Measurements from ENCODE around the gene ATRNL1.
A peak's percentile ranks its signal among the peaks of the same experiment; 100 is the strongest.
"Not testable (repeated sequence)": the region's sequence is repeated elsewhere in the genome, so short reads cannot be mapped to it uniquely, and the experiment has no call there.

ATRNL1 gene

DNA sequence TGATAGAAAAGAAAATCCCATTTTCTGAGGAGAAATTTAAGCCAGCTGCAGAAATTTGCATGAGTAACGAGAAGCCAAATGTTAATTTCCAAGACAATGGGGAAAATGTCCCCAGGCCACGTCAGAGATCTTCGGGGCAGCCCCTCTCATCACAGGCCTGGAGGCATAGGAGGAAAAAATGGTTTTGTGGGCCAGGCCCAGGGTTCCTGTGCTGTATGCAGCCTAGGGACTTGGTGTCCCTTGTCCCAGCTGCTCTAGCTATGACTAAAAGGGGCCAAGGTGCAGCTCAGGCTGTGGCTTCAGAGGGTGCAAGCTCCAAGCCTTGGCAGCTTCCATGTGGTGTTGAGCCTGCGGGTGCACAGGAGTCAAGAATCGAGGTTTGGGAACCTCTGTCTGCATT, 12.2 kb downstream of the ATRNL1 start:
- H3K27ac Mint-ChIP-seq; DNase-seq; H3K4me1 Mint-ChIP-seq (ENCODE audit: low read depth); H3K36me3 Mint-ChIP-seq (ENCODE audit: low read depth); H3K4me3 Mint-ChIP-seq: not testable (repeated sequence)
- peaks cover 13% of the 10 kb centered on the region for H3K9me3 Mint-ChIP-seq
- peaks cover 46% of the 10 kb centered on the region for H3K27me3 Mint-ChIP-seq

DNA sequence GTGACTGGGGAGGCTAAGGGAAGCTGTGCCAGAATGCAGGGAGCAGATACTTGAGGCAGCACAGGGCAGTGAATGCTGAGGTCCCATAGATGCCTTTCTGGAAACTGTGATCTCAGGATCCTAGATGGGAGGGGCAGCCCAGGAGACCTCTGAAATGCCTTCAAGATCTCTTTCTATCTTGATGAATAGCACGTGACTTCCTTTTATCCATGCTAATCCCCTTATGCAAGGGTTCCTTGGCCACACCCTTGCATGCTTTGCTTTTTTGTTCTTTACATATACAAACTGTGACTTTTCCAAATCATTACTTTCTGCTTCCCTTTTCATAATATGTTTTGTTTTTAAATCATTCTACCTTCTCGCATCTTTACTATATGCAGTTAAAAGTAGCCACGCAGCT, 14.7 kb downstream of the ATRNL1 start:
- DNase-seq, result no peak
- Mint-ChIP-seq H3K27ac (no peak overlapping the region), H3K27me3 (peaks cover 39% of the 10 kb centered on the region), H3K9me3 (peaks cover 11% of the 10 kb centered on the region), H3K4me3 (no peak overlapping the region), H3K4me1 (ENCODE audit: low read depth) (no peaks in the 10 kb centered on the region), H3K36me3 (ENCODE audit: low read depth) (no peaks in the 10 kb centered on the region)

DNA sequence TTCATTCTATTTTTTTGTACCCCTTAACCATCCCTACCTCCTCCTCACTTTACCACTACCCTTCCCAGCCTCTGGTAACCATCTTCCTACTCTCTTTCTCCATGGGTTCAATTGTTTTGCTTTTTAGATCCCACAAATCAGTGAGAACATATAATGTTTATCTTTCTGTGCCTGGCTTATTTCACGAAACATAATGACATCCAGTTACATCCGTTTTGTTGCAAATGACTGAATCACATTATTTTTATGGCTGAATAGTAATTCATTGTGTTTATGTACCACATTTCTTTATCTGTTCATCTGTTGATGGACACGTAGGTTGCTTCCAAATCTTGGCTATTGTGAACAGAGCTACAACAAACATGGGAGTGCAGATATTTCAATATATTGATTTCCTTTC, 24.1 kb downstream of the ATRNL1 start:
- Mint-ChIP-seq H3K27ac (no peak overlapping the region), H3K4me3 (no peak overlapping the region), H3K4me1 (ENCODE audit: low read depth) (no peaks in the 10 kb centered on the region), H3K9me3 (no peaks in the 10 kb centered on the region), H3K36me3 (ENCODE audit: low read depth) (no peaks in the 10 kb centered on the region), H3K27me3 (peaks cover 10% of the 10 kb centered on the region)
- DNase-seq, result no peak

- no peaks in the 10 kb centered on the region for H3K4me1 Mint-ChIP-seq (ENCODE audit: low read depth)
- no peak overlapping the region for H3K4me3 Mint-ChIP-seq
- H3K36me3 Mint-ChIP-seq (ENCODE audit: low read depth), result no peaks in the 10 kb centered on the region
- no peak overlapping the region for H3K27ac Mint-ChIP-seq
- peaks cover 14% of the 10 kb centered on the region for H3K27me3 Mint-ChIP-seq
- H3K9me3 Mint-ChIP-seq, result no peaks in the 10 kb centered on the region
- no peak for DNase-seq
These were observed 25.2 kb downstream of the ATRNL1 start for GRCh38 chr10:115118346-115118745.

DNA sequence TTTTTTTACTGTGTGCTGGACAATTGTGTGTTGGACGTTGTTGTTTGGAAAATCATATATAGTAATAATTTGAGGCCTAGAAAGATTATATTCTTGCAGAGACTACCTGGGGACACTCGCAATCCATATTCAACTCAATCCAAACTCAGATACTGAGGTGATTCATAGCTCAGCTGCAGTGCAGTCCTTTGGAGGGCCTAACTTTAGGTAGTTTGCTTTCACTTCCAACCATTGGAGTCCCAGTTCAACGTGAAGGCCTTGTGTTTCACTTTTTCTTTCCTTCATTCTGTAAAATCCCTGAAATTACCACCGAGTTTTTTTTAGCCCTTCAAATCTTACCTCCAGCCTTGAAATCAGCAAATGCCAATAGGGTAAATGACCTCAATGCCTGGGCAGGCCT, 32.3 kb downstream of the ATRNL1 start:
- no peaks in the 10 kb centered on the region for H3K36me3 Mint-ChIP-seq (ENCODE audit: low read depth)
- no peaks in the 10 kb centered on the region for H3K9me3 Mint-ChIP-seq
- no peak overlapping the region for H3K4me3 Mint-ChIP-seq
- no peak for DNase-seq
- no peaks in the 10 kb centered on the region for H3K4me1 Mint-ChIP-seq (ENCODE audit: low read depth)
- H3K27me3 Mint-ChIP-seq, result peaks cover 3% of the 10 kb centered on the region
- H3K27ac Mint-ChIP-seq, result no peak overlapping the region

GRCh38 chr10:115129752-115130151, 36.6 kb downstream of the ATRNL1 start:
- no peaks in the 10 kb centered on the region for H3K9me3 Mint-ChIP-seq
- no peaks in the 10 kb centered on the region for H3K4me1 Mint-ChIP-seq (ENCODE audit: low read depth)
- no peaks in the 10 kb centered on the region for H3K36me3 Mint-ChIP-seq (ENCODE audit: low read depth)
- no peak overlapping the region for H3K4me3 Mint-ChIP-seq
- no peak overlapping the region for H3K27ac Mint-ChIP-seq
- no peak for DNase-seq
- peaks cover 12% of the 10 kb centered on the region for H3K27me3 Mint-ChIP-seq

GRCh38 chr10:115136616-115137015, 43.5 kb downstream of the ATRNL1 start:
- Mint-ChIP-seq H3K27me3 (peaks cover 17% of the 10 kb centered on the region), H3K4me3 (no peak overlapping the region), H3K36me3 (ENCODE audit: low read depth) (no peaks in the 10 kb centered on the region), H3K27ac (no peak overlapping the region), H3K9me3 (peaks cover 5% of the 10 kb centered on the region), H3K4me1 (ENCODE audit: low read depth) (no peaks in the 10 kb centered on the region)
- no peak for DNase-seq

- Mint-ChIP-seq H3K4me3 (no peak overlapping the region), H3K27ac (no peak overlapping the region), H3K4me1 (ENCODE audit: low read depth) (no peaks in the 10 kb centered on the region), H3K9me3 (peaks cover 4% of the 10 kb centered on the region), H3K36me3 (ENCODE audit: low read depth) (no peaks in the 10 kb centered on the region), H3K27me3 (peaks cover 6% of the 10 kb centered on the region)
- DNase-seq, result no peak
These were observed 48.1 kb downstream of the ATRNL1 start for GRCh38 chr10:115141254-115141653.

DNA sequence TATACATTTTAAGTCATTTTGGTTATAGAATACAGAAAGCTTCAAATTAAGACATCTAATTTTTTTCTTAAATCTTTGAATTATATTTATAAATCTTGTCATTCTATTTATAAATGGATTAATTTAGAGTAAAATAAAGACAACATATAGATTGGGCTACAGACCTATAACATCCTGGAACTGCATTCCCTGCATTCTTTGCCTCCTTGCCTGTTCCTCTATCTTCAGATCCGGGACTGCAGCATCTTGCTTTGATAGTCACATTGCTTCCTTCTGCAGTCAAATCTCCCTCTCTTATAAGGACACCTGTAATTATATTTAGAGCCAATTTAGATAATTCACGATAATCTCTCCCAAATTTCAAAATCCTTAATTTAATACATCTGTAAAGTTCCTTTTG, 64.2 kb downstream of the ATRNL1 start:
- no peak overlapping the region for H3K27ac Mint-ChIP-seq
- no peaks in the 10 kb centered on the region for H3K4me1 Mint-ChIP-seq (ENCODE audit: low read depth)
- no peak overlapping the region for H3K4me3 Mint-ChIP-seq
- H3K27me3 Mint-ChIP-seq, result peaks cover 18% of the 10 kb centered on the region
- H3K9me3 Mint-ChIP-seq, result no peaks in the 10 kb centered on the region
- DNase-seq, result no peak
- H3K36me3 Mint-ChIP-seq (ENCODE audit: low read depth), result no peaks in the 10 kb centered on the region

- H3K27me3 Mint-ChIP-seq, result peaks cover 2% of the 10 kb centered on the region
- no peak overlapping the region for H3K27ac Mint-ChIP-seq
- H3K9me3 Mint-ChIP-seq, result no peaks in the 10 kb centered on the region
- no peak overlapping the region for H3K4me3 Mint-ChIP-seq
- no peaks in the 10 kb centered on the region for H3K36me3 Mint-ChIP-seq (ENCODE audit: low read depth)
- DNase-seq, result no peak
- H3K4me1 Mint-ChIP-seq (ENCODE audit: low read depth), result no peaks in the 10 kb centered on the region
These were observed 70.0 kb downstream of the ATRNL1 start for GRCh38 chr10:115163129-115163528.

DNA sequence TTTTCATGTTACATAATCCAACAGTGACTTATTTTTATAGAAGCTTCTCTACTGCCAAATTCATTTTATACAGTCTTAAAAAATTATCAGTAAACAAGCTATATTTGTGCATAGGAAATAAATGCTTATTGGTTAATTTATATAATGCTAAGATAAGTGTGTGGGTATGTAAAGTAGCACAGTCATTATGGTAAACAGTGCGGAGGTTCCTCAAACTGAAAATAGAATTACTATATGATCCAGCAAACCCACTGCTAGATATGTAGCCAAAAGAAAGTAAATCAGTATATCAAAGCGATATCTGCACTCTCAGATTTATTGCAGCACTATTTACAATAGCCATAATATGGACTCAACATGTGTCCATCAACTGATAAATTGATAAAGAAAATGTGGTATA, 71.1 kb downstream of the ATRNL1 start:
- H3K4me1 Mint-ChIP-seq (ENCODE audit: low read depth), result no peaks in the 10 kb centered on the region
- H3K4me3 Mint-ChIP-seq, result no peak overlapping the region
- no peak overlapping the region for H3K27ac Mint-ChIP-seq
- peaks cover 2% of the 10 kb centered on the region for H3K27me3 Mint-ChIP-seq
- H3K36me3 Mint-ChIP-seq (ENCODE audit: low read depth), result no peaks in the 10 kb centered on the region
- DNase-seq, result no peak
- no peaks in the 10 kb centered on the region for H3K9me3 Mint-ChIP-seq

GRCh38 chr10:115167751-115168150, 74.6 kb downstream of the ATRNL1 start:
- DNase-seq, result no peak
- Mint-ChIP-seq H3K4me1 (ENCODE audit: low read depth) (no peaks in the 10 kb centered on the region), H3K9me3 (no peaks in the 10 kb centered on the region), H3K36me3 (ENCODE audit: low read depth) (no peaks in the 10 kb centered on the region), H3K4me3 (no peak overlapping the region), H3K27ac (no peak overlapping the region), H3K27me3 (peaks cover 4% of the 10 kb centered on the region)

DNA sequence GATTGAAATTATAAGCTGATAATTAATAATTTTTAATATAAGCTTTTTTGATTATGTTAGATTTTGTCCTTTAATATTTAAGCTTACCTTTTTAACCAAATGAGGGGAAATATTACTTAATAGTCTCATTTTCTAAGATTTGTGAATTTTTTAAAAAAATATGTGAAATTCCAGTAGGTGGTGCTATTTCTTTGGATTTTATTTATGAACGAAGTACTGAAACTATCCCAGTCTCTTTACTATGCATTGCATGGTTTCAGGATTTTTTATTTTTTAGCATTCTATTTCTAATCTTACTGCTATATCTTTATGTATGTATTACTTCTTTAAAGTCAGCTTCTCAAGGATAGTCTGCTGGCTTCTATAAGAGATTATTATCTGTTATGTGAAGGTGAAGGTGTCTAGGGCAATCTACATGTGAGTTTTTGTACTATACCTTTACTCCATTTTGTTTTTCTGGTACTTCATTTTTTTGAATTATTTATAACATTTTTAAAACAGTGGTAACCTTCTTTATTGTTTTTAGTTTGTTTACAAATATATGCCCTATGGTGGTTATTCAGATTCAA, 78.3 kb downstream of the ATRNL1 start:
- H3K27ac Mint-ChIP-seq, result no peak overlapping the region
- H3K4me1 Mint-ChIP-seq (ENCODE audit: low read depth), result no peaks in the 10 kb centered on the region
- H3K36me3 Mint-ChIP-seq (ENCODE audit: low read depth), result no peaks in the 10 kb centered on the region
- peaks cover 6% of the 10 kb centered on the region for H3K27me3 Mint-ChIP-seq
- H3K4me3 Mint-ChIP-seq, result no peak overlapping the region
- no peak for DNase-seq
- H3K9me3 Mint-ChIP-seq, result no peaks in the 10 kb centered on the region

- no peaks in the 10 kb centered on the region for H3K4me1 Mint-ChIP-seq (ENCODE audit: low read depth)
- no peak overlapping the region for H3K4me3 Mint-ChIP-seq
- H3K27me3 Mint-ChIP-seq, result peaks cover 8% of the 10 kb centered on the region
- no peaks in the 10 kb centered on the region for H3K36me3 Mint-ChIP-seq (ENCODE audit: low read depth)
- no peaks in the 10 kb centered on the region for H3K9me3 Mint-ChIP-seq
- no peak for DNase-seq
- no peak overlapping the region for H3K27ac Mint-ChIP-seq
These were observed 80.8 kb downstream of the ATRNL1 start for GRCh38 chr10:115173915-115174443.

DNA sequence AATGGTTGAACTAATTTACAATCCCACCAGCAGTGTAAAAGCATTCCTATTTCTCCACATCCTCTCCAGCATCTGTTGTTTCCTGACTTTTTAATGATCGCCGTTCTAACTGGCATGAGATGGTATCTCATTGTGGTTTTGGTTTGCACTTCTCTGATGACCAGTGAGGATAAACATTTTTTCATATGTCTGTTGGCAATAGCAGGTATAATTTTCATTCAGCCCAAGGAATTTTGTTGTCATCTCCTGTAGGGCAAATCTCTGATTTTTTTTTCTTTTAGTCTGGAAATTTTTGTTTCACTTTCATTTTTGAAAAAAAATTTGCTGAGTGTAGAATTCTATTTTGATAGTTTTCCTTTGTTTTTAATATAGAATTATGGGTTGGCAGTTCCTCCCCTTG, 114.1 kb downstream of the ATRNL1 start:
- H3K4me3 Mint-ChIP-seq, result peak overlapping the region; percentile 44
- not testable (repeated sequence) for H3K9me3 Mint-ChIP-seq; H3K27me3 Mint-ChIP-seq; H3K36me3 Mint-ChIP-seq (ENCODE audit: low read depth); DNase-seq; H3K27ac Mint-ChIP-seq; H3K4me1 Mint-ChIP-seq (ENCODE audit: low read depth)

DNA sequence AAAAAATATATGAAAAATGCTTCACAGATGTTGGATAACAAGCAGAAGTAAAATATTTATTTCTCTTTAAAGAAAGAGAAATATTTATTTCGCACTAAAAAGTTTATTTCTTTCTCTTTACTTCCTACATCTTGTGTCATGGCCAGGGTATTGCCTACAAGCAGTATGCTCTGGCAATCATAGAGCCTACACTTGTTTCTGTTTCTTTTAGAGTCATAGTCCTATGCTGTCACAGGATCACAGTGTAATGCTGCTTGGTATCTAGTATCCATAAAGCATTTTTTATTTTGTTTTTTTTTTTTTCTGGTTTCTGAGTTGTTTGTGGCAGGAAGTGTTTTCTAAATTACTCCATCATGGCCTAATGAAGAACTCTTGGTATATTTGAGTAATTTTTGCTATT, 116.0 kb downstream of the ATRNL1 start:
- no peaks in the 10 kb centered on the region for H3K36me3 Mint-ChIP-seq (ENCODE audit: low read depth)
- H3K27ac Mint-ChIP-seq, result no peak overlapping the region
- no peak for DNase-seq
- H3K9me3 Mint-ChIP-seq, result no peaks in the 10 kb centered on the region
- no peaks in the 10 kb centered on the region for H3K27me3 Mint-ChIP-seq
- H3K4me3 Mint-ChIP-seq, result no peak overlapping the region
- peaks cover 6% of the 10 kb centered on the region for H3K4me1 Mint-ChIP-seq (ENCODE audit: low read depth)
